Colonic mucosa (tissue), 4 donors: Measurements from ENCODE around the gene BCAS3. TPM values are rescaled to one million over a fixed set of nuclear protein-coding genes. Genes with fewer than 3 reads are reported as not detected.

Source experiments
- DNase-seq: peaks from one replicate; pipeline ENCODE4 v3.0.0-alpha.2; 2020
- H3K27ac ChIP-seq: fragments of 200-600 bp; one replicate; pipeline ENCODE4 v1.8.0; 2021
- H3K27me3 ChIP-seq: fragments of 200-600 bp; one replicate; pipeline ENCODE4 v1.8.0; 2021
- H3K36me3 ChIP-seq: fragments of 200-600 bp; one replicate; pipeline ENCODE4 v1.8.0; 2021
- H3K4me1 ChIP-seq: fragments of 200-600 bp; one replicate; pipeline ENCODE4 v1.8.0; 2021; ENCODE audit warnings: mild to moderate bottlenecking
- H3K4me3 ChIP-seq: fragments of 200-600 bp; one replicate; pipeline ENCODE4 v1.8.0; 2021
- H3K9ac ChIP-seq, 2 donors: one replicate each; pipeline ENCODE4 v1.7.0; 2013; ENCODE audit warnings: control low read depth in 2 of 2, low read depth in 2 of 2, low read length in 2 of 2
- H3K9me3 ChIP-seq: fragments of 200-600 bp; one replicate; pipeline ENCODE4 v1.8.0; 2021
- intact Hi-C: fragments of 100-400 bp; cut with DNase I; formaldehyde crosslinking; loops from one replicate; pipeline ENCODE4 v1.14.1; 2022
- total RNA-seq, 2 donors: library from RNA; stranded (reverse); fragmentation: NEBNext Ultra II Directional in 1 of 2; extraction: Animal tissue kit (Norgen Biotek cat#: 25700) in 1 of 2; gene quantifications; one replicate each; pipeline ENCODE4 v1.2.1, GENCODE V29; 2021
- TF ChIP-seq, protein P1 (sequence below): fragments of 200-600 bp; IDR thresholded peaks from one replicate; pipeline ENCODE4 v1.8.0; 2022; ENCODE audit warnings: antibody characterized with exemption, mild to moderate bottlenecking
- donor health status: healthy.
- donor health status: DM: no; HTN: no; CAD: no.
- donor health status: DM: no; HTN: no; CAD: no.

Gene BCAS3
- total RNA-seq, 2 donors from 2014 or later: 11.0 to 17.8 TPM

GRCh38 chr17:61307905-61308886 is 630.5 kb downstream of the BCAS3 start:
- TF ChIP-seq, protein P1, sequence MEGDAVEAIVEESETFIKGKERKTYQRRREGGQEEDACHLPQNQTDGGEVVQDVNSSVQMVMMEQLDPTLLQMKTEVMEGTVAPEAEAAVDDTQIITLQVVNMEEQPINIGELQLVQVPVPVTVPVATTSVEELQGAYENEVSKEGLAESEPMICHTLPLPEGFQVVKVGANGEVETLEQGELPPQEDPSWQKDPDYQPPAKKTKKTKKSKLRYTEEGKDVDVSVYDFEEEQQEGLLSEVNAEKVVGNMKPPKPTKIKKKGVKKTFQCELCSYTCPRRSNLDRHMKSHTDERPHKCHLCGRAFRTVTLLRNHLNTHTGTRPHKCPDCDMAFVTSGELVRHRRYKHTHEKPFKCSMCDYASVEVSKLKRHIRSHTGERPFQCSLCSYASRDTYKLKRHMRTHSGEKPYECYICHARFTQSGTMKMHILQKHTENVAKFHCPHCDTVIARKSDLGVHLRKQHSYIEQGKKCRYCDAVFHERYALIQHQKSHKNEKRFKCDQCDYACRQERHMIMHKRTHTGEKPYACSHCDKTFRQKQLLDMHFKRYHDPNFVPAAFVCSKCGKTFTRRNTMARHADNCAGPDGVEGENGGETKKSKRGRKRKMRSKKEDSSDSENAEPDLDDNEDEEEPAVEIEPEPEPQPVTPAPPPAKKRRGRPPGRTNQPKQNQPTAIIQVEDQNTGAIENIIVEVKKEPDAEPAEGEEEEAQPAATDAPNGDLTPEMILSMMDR: no peak
- no peak for DNase-seq
- intact Hi-C loops: no loop called here

GRCh38 chr17:61309362-61310256 is 632.0 kb downstream of the BCAS3 start:
- Histone ChIP-seq H3K27me3 (no peaks in the 10 kb centered on the region), H3K4me1 (no peaks in the 10 kb centered on the region), H3K9ac (no peak overlapping the region), H3K4me3 (no peak overlapping the region), H3K36me3 (no peaks in the 10 kb centered on the region), H3K27ac (peak overlapping the region; percentile 44), H3K9me3 (no peaks in the 10 kb centered on the region)
- intact Hi-C loops: no loop called here
- TF ChIP-seq, protein P1: no peak
- DNase-seq: no peak

More at GRCh38 chr17:61307905-61308886, 630.5 kb downstream of the BCAS3 start:
- Histone ChIP-seq H3K27ac (no peak overlapping the region), H3K4me1 (no peaks in the 10 kb centered on the region), H3K27me3 (no peaks in the 10 kb centered on the region), H3K9ac (no peak overlapping the region), H3K36me3 (no peaks in the 10 kb centered on the region), H3K4me3 (no peak overlapping the region), H3K9me3 (no peaks in the 10 kb centered on the region)

DNA sequence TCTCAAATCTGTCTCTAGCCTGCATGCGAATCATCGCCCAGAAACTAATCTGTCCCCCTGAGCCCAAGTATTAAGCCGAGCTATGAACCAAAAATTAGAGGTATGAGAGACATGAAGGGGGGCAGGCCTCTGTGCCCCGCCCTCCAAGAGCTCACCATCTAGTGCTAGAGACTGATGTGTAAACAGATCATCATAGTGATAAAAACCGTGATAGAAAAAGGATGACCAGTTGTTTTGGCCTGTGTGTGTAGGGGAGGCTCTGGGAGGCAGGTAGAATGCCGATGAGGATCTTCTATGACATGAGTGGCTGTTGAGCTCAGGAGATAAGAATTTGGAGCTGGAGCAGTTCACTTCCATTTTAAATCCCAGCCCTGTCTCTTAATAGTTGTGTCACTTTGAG is 632.9 kb downstream of the BCAS3 start:
- Histone ChIP-seq H3K27ac (no peak overlapping the region), H3K9ac (no peak overlapping the region), H3K4me1 (no peaks in the 10 kb centered on the region), H3K36me3 (no peaks in the 10 kb centered on the region), H3K27me3 (no peaks in the 10 kb centered on the region), H3K4me3 (no peak overlapping the region), H3K9me3 (no peaks in the 10 kb centered on the region)
- no peak for DNase-seq
- intact Hi-C loops: no loop called here
- TF ChIP-seq, protein P1: no peak

DNA sequence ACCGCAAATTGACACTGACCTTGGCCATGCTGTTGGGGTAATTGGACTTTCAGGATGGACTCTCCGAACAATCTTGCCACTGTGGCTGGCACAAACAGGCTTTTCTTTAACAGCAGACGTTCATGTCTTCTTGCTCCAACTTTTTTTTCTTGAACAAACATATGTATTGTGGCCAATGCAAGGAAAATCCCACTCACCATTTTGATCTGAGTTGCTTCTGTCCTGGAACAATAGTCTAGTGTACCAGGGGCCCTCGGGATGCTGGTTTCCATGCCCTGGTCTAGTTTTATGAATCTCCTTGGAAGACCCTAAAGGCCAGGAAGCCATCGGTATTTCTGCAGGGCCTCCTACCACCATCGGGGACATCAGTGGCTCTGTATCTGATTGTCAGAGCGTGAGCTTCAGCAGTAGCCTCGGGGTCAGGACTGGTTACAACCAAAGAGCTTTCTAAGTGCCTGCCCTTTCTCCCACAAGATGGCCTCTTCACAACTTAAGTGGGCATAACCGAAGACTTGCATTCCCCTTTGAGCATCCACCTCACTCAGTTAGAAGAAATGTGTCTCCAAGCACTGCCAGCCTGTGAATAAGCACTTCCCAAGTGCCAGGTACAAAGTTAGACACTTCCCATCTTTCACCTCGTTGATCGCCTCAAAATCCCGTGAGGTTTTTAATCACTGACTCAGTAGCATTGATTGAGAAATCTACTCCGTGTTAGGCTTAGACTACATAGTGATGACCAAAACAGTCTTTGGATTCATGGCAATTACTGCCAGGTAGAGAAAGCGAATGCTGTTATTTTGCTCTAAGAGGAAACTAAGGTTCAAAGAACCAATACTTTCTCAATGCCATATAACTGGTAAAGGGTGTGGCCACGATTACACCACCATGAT is 635.0 kb downstream of the BCAS3 start:
- Histone ChIP-seq H3K27me3 (no peaks in the 10 kb centered on the region), H3K4me1 (no peaks in the 10 kb centered on the region), H3K4me3 (no peak overlapping the region), H3K36me3 (no peaks in the 10 kb centered on the region), H3K9ac (no peak overlapping the region), H3K27ac (no peak overlapping the region), H3K9me3 (no peaks in the 10 kb centered on the region)
- TF ChIP-seq, protein P1: no peak
- intact Hi-C loops: no loop called here
- no peak for DNase-seq
